ENCODE results near the gene GUCY2D. TPM values are rescaled to one million over a fixed set of nuclear protein-coding genes. Genes with fewer than 3 reads are reported as not detected.

GUCY2D gene
- total RNA-seq, 1 experiment from 2014 or later = not detected

DNA sequence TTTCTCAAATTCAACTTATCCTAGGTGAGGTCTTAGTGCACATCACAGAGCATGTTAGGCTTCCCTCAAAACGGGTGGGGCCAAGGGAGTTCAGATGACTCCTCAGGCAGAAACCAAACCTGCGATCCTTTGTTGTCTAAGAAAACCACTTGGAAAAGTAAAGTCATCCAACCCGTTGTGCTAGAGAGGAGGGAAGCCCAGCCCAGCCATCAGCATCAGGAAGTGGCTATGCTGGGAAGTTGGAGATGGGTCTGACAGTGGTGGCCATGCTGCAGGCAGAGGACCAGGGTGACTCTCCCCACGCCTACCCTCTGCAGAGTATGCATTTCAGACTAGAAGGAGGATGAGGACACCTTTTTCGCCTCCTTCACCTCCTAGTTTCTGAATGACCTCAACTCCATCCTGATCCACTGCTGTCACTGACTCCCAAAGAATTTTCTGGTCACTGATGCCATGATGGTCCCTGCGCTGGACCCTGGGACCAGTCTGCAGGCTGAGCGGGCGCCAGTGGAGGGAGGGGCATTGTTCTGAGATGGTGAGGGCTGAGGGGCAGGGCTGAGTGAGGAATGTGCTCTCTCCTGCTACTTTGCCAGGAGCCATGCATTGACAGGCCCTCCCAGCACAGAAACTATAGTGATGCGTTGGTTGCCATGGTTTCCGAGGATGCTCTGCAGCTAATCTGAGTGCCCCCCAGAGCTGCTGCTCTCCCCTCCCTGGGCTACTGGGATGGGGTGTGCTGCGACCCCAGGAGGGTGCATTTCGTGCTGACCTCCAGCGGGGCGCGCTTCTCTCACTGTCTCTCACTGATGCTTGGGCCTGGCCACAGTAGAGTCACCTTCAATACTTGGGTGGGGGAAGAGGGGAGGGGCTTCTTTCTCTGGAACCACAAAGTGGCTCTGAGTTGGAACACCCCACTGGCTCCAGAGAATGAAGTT is 64.7 kb downstream of the GUCY2D start:
- Histone ChIP-seq H3K79me2 (ENCODE audit: low read length) (no peaks in the 10 kb centered on the region), H3K9me3 (ENCODE audit: low read length) (no peaks in the 10 kb centered on the region), H3K27ac (ENCODE audit: low read length) (no peak overlapping the region), H4K20me1 (ENCODE audit: insufficient read depth, low read depth, low read length) (no peaks in the 10 kb centered on the region), H3K4me1 (ENCODE audit: low read length) (peaks cover 7% of the 10 kb centered on the region), H3K36me3 (ENCODE audit: insufficient read depth, low read length) (no peaks in the 10 kb centered on the region), H3K4me3 (ENCODE audit: low read length) (no peak overlapping the region), H3K9ac (ENCODE audit: low read length) (no peak overlapping the region), H2AFZ (ENCODE audit: low read length) (no peak overlapping the region), H3K27me3 (ENCODE audit: low read length) (no peaks in the 10 kb centered on the region), H3K4me2 (ENCODE audit: low read depth, low read length, poor library complexity, severe bottlenecking) (no peak overlapping the region), H3K9me2 (replicated peaks; ENCODE audit: insufficient read depth, low read length) (no peaks in the 10 kb centered on the region)
- DNase-seq = no peak

DNA sequence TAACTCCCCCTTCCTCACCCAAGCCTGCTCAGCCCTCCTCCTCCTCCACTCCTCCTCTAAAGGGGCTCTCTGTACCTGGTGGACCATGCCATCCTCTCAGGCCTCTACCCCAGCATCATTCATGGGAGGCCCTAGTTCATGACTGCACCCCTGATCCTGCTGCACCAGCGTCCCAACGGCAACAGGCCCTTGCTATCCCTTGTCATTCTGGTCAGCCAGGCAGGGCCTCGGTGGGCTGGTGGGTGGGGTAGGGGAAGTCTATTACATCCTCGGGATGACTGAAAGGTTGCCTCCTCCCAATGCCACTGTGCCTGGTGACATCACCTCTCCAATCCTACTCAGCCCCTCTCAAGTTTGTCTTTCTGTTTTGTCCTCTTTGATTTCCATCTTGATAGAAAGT is 65.4 kb downstream of the GUCY2D start:
- Histone ChIP-seq H3K27me3 (ENCODE audit: low read length) (no peaks in the 10 kb centered on the region), H4K20me1 (ENCODE audit: insufficient read depth, low read depth, low read length) (no peaks in the 10 kb centered on the region), H2AFZ (ENCODE audit: low read length) (no peak overlapping the region), H3K4me1 (ENCODE audit: low read length) (peaks cover 4% of the 10 kb centered on the region), H3K9me3 (ENCODE audit: low read length) (no peaks in the 10 kb centered on the region), H3K4me2 (ENCODE audit: low read depth, low read length, poor library complexity, severe bottlenecking) (no peak overlapping the region), H3K9ac (ENCODE audit: low read length) (no peak overlapping the region), H3K4me3 (ENCODE audit: low read length) (no peak overlapping the region), H3K36me3 (ENCODE audit: insufficient read depth, low read length) (no peaks in the 10 kb centered on the region), H3K9me2 (replicated peaks; ENCODE audit: insufficient read depth, low read length) (no peaks in the 10 kb centered on the region), H3K79me2 (ENCODE audit: low read length) (no peaks in the 10 kb centered on the region), H3K27ac (ENCODE audit: low read length) (no peak overlapping the region)
- DNase-seq = no peak

- H4K20me1 ChIP-seq (ENCODE audit: insufficient read depth, low read depth, low read length) = no peaks in the 10 kb centered on the region
- H3K9me2 ChIP-seq (replicated peaks; ENCODE audit: insufficient read depth, low read length) = no peaks in the 10 kb centered on the region
- no peak overlapping the region for H3K4me3 ChIP-seq (ENCODE audit: low read length)
- H3K79me2 ChIP-seq (ENCODE audit: low read length) = no peaks in the 10 kb centered on the region
- H3K27ac ChIP-seq (ENCODE audit: low read length) = no peak overlapping the region
- H3K9me3 ChIP-seq (ENCODE audit: low read length) = no peaks in the 10 kb centered on the region
- H3K9ac ChIP-seq (ENCODE audit: low read length) = no peak overlapping the region
- H3K4me2 ChIP-seq (ENCODE audit: low read depth, low read length, poor library complexity, severe bottlenecking) = no peak overlapping the region
- H3K36me3 ChIP-seq (ENCODE audit: insufficient read depth, low read length) = no peaks in the 10 kb centered on the region
- no peaks in the 10 kb centered on the region for H3K27me3 ChIP-seq (ENCODE audit: low read length)
- no peaks in the 10 kb centered on the region for H3K4me1 ChIP-seq (ENCODE audit: low read length)
- no peak overlapping the region for H2AFZ ChIP-seq (ENCODE audit: low read length)
- DNase-seq = no peak
These were observed 66.5 kb downstream of the GUCY2D start for GRCh38 chr17:8068736-8069586.

- no peaks in the 10 kb centered on the region for H3K79me2 ChIP-seq (ENCODE audit: low read length)
- H3K4me1 ChIP-seq (ENCODE audit: low read length) = no peaks in the 10 kb centered on the region
- H3K4me2 ChIP-seq (ENCODE audit: low read depth, low read length, poor library complexity, severe bottlenecking) = no peak overlapping the region
- no peak overlapping the region for H3K27ac ChIP-seq (ENCODE audit: low read length)
- H3K4me3 ChIP-seq (ENCODE audit: low read length) = no peak overlapping the region
- H3K27me3 ChIP-seq (ENCODE audit: low read length) = no peaks in the 10 kb centered on the region
- H3K9me3 ChIP-seq (ENCODE audit: low read length) = no peaks in the 10 kb centered on the region
- no peak overlapping the region for H3K9ac ChIP-seq (ENCODE audit: low read length)
- no peaks in the 10 kb centered on the region for H3K9me2 ChIP-seq (replicated peaks; ENCODE audit: insufficient read depth, low read length)
- H4K20me1 ChIP-seq (ENCODE audit: insufficient read depth, low read depth, low read length) = no peaks in the 10 kb centered on the region
- H3K36me3 ChIP-seq (ENCODE audit: insufficient read depth, low read length) = no peaks in the 10 kb centered on the region
- H2AFZ ChIP-seq (ENCODE audit: low read length) = no peak overlapping the region
- no peak for DNase-seq
These were observed 67.1 kb downstream of the GUCY2D start for GRCh38 chr17:8069587-8069860.

Other genes starting within 250 kb of the GUCY2D start
- gene KDM6B, start 168.4 kb upstream of the GUCY2D start, total RNA-seq (2014; rRNA removed; shearing (Covaris generic); ENCODE audit: low replicate concordance) = 11.9 and 34.6 TPM in 2 replicates
- gene TMEM88, start 147.5 kb upstream of the GUCY2D start, total RNA-seq (2014; rRNA removed; shearing (Covaris generic); ENCODE audit: low replicate concordance) = 0.69 and 1.4 TPM in 2 replicates
- 313 and 321 TPM in 2 replicates for gene NAA38, start 145.1 kb upstream of the GUCY2D start, total RNA-seq (2014; rRNA removed; shearing (Covaris generic); ENCODE audit: low replicate concordance)
- gene CYB5D1, start 144.6 kb upstream of the GUCY2D start, total RNA-seq (2014; rRNA removed; shearing (Covaris generic); ENCODE audit: low replicate concordance) = 8.5 and 10.9 TPM in 2 replicates
- 191 and 346 TPM in 2 replicates for gene CHD3, start 113.8 kb upstream of the GUCY2D start, total RNA-seq (2014; rRNA removed; shearing (Covaris generic); ENCODE audit: low replicate concordance)
- 2.1 and 3.5 TPM in 2 replicates for gene RNF227, start 86.3 kb upstream of the GUCY2D start, total RNA-seq (2014; rRNA removed; shearing (Covaris generic); ENCODE audit: low replicate concordance)
- gene KCNAB3, start 72.8 kb upstream of the GUCY2D start, total RNA-seq (2014; rRNA removed; shearing (Covaris generic); ENCODE audit: low replicate concordance) = 5.6 and 10.0 TPM in 2 replicates
- 54.4 and 60.8 TPM in 2 replicates for gene TRAPPC1, start 70.7 kb upstream of the GUCY2D start, total RNA-seq (2014; rRNA removed; shearing (Covaris generic); ENCODE audit: low replicate concordance)
- 14.6 and 28.5 TPM in 2 replicates for gene CNTROB, start 70.4 kb upstream of the GUCY2D start, total RNA-seq (2014; rRNA removed; shearing (Covaris generic); ENCODE audit: low replicate concordance)
- not detected in 2 replicates for gene ALOX15B, start 36.4 kb downstream of the GUCY2D start, total RNA-seq (2014; rRNA removed; shearing (Covaris generic); ENCODE audit: low replicate concordance)
- 0.22 and 1.5 TPM in 2 replicates for gene ALOX12B, start 85.1 kb downstream of the GUCY2D start, total RNA-seq (2014; rRNA removed; shearing (Covaris generic); ENCODE audit: low replicate concordance)
- gene ALOXE3, start 115.9 kb downstream of the GUCY2D start, total RNA-seq (2014; rRNA removed; shearing (Covaris generic); ENCODE audit: low replicate concordance) = 0.18 TPM in 1 of 2 replicates, not detected in the other
- 0.37 and 2.1 TPM in 2 replicates for gene HES7, start 121.5 kb downstream of the GUCY2D start, total RNA-seq (2014; rRNA removed; shearing (Covaris generic); ENCODE audit: low replicate concordance)
- 12.7 and 24.0 TPM in 2 replicates for gene PER1, start 149.8 kb downstream of the GUCY2D start, total RNA-seq (2014; rRNA removed; shearing (Covaris generic); ENCODE audit: low replicate concordance)
- gene VAMP2, start 160.3 kb downstream of the GUCY2D start, total RNA-seq (2014; rRNA removed; shearing (Covaris generic); ENCODE audit: low replicate concordance) = 24.5 and 47.7 TPM in 2 replicates
- 70.7 and 134 TPM in 2 replicates for gene TMEM107, start 173.8 kb downstream of the GUCY2D start, total RNA-seq (2014; rRNA removed; shearing (Covaris generic); ENCODE audit: low replicate concordance)
- gene BORCS6, start 187.6 kb downstream of the GUCY2D start, total RNA-seq (2014; rRNA removed; shearing (Covaris generic); ENCODE audit: low replicate concordance) = 10.3 and 34.4 TPM in 2 replicates
- 71.0 and 82.4 TPM in 2 replicates for gene AURKB, start 208.0 kb downstream of the GUCY2D start, total RNA-seq (2014; rRNA removed; shearing (Covaris generic); ENCODE audit: low replicate concordance)
- gene CTC1, start 245.4 kb downstream of the GUCY2D start, total RNA-seq (2014; rRNA removed; shearing (Covaris generic); ENCODE audit: low replicate concordance) = 16.4 and 19.7 TPM in 2 replicates
- 39.9 and 129 TPM in 2 replicates for gene PFAS, start 246.7 kb downstream of the GUCY2D start, total RNA-seq (2014; rRNA removed; shearing (Covaris generic); ENCODE audit: low replicate concordance)

Data from Karpas-422 (cell line).